KMS-11 (cell line): Measurements from ENCODE around the gene NRF1.

Source experiments
- H2AFZ ChIP-seq: fragments of 200-600 bp; sonication (generic); 2 replicates; pipeline ENCODE4 v1.6.1; 2016; ENCODE audit warnings: antibody characterized with exemption, mixed run types, low read depth
- H3K27ac ChIP-seq: fragments of 200-600 bp; sonication (generic); 2 replicates; pipeline ENCODE4 v1.6.1; 2016; ENCODE audit warnings: mild to moderate bottlenecking, mixed run types
- H3K27me3 ChIP-seq: fragments of 200-600 bp; sonication (generic); 2 replicates; pipeline ENCODE4 v1.6.1; 2017; ENCODE audit warnings: mild to moderate bottlenecking, low read depth, mixed run types, moderate library complexity; ENCODE audit not compliant: insufficient read depth
- H3K36me3 ChIP-seq: fragments of 200-600 bp; sonication (generic); 2 replicates; pipeline ENCODE4 v1.6.1; 2017; ENCODE audit warnings: mild to moderate bottlenecking, mixed run types; ENCODE audit not compliant: insufficient read depth
- H3K4me1 ChIP-seq: fragments of 200-600 bp; sonication (generic); 2 replicates; pipeline ENCODE4 v1.6.1; 2016; ENCODE audit warnings: mild to moderate bottlenecking, low read depth, mixed run types; ENCODE audit not compliant: poor library complexity, severe bottlenecking
- H3K4me2 ChIP-seq: fragments of 200-600 bp; sonication (generic); 2 replicates; pipeline ENCODE4 v1.7.0; 2016; ENCODE audit warnings: mild to moderate bottlenecking, mixed run types
- H3K4me3 ChIP-seq: fragments of 200-600 bp; sonication (generic); IDR thresholded peaks from 2 replicates; pipeline ENCODE4 v1.6.1; 2017; ENCODE audit warnings: low read depth, low read length, mixed read lengths; ENCODE audit not compliant: insufficient read depth
- H3K79me2 ChIP-seq: fragments of 200-600 bp; sonication (generic); 2 replicates; pipeline ENCODE4 v1.6.1; 2016; ENCODE audit warnings: low read depth, mixed run types; ENCODE audit not compliant: insufficient read depth
- H3K9ac ChIP-seq: fragments of 200-600 bp; sonication (generic); 2 replicates; pipeline ENCODE4 v1.6.1; 2016; ENCODE audit warnings: mild to moderate bottlenecking, mixed run types
- H4K20me1 ChIP-seq: fragments of 200-600 bp; sonication (generic); 2 replicates; pipeline ENCODE4 v1.6.1; 2016; ENCODE audit warnings: mild to moderate bottlenecking, mixed run types; ENCODE audit not compliant: insufficient read depth
- TF ChIP-seq, protein P1 (sequence below): fragments of 200-600 bp; sonication (generic); conservative IDR thresholded peaks from 2 replicates; pipeline ENCODE4 v1.6.1; 2017; ENCODE audit warnings: low read depth, mild to moderate bottlenecking, antibody characterized with exemption, low read length, moderate library complexity, mixed read lengths

Gene NRF1

DNA sequence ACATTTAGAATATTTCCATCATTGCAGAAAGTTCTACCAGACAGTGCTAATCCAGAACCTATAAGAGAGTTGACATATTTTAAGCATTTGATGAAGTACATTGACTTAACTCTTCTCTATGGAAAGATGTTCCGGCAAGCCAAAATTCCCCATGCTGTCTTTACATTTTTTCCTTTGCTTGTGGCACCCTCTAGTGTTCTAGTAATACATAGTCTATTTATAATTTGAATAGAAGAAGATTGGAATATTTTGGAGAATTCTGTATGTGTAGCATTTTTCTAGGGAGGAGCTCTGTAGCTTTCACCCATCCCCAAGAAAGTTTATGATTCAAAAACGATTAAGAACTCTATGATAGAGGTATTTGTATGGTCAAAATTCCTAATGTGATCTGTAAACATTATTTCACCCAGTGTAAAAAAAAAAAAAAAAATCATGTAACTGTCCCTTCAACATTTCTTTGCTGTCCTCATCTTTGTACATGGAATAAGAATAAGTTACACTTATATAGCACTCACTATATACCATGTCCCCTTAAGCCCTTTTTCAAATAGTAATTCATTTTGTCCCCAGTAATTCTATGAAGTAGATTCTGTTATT lies 33.2 kb downstream of the NRF1 start:
- H3K4me1 ChIP-seq: peaks cover 9% of the 10 kb centered on the region
- no peak overlapping the region for H3K4me2 ChIP-seq
- H3K79me2 ChIP-seq: no peaks in the 10 kb centered on the region
- H3K27ac ChIP-seq: no peak overlapping the region
- H3K9ac ChIP-seq: no peak overlapping the region
- no peaks in the 10 kb centered on the region for H3K27me3 ChIP-seq
- H3K36me3 ChIP-seq: no peaks in the 10 kb centered on the region
- no peak overlapping the region for H2AFZ ChIP-seq
- TF ChIP-seq, protein P1, sequence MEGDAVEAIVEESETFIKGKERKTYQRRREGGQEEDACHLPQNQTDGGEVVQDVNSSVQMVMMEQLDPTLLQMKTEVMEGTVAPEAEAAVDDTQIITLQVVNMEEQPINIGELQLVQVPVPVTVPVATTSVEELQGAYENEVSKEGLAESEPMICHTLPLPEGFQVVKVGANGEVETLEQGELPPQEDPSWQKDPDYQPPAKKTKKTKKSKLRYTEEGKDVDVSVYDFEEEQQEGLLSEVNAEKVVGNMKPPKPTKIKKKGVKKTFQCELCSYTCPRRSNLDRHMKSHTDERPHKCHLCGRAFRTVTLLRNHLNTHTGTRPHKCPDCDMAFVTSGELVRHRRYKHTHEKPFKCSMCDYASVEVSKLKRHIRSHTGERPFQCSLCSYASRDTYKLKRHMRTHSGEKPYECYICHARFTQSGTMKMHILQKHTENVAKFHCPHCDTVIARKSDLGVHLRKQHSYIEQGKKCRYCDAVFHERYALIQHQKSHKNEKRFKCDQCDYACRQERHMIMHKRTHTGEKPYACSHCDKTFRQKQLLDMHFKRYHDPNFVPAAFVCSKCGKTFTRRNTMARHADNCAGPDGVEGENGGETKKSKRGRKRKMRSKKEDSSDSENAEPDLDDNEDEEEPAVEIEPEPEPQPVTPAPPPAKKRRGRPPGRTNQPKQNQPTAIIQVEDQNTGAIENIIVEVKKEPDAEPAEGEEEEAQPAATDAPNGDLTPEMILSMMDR: peak; percentile 83
- H3K4me3 ChIP-seq: no peak overlapping the region
- H4K20me1 ChIP-seq: no peaks in the 10 kb centered on the region

GRCh38 chr7:129646369-129647021 lies 35.0 kb downstream of the NRF1 start:
- Histone ChIP-seq H3K4me1 (peaks cover 9% of the 10 kb centered on the region), H2AFZ (no peak overlapping the region), H4K20me1 (no peaks in the 10 kb centered on the region), H3K4me3 (no peak overlapping the region), H3K27me3 (no peaks in the 10 kb centered on the region), H3K79me2 (no peaks in the 10 kb centered on the region), H3K9ac (no peak overlapping the region), H3K4me2 (no peak overlapping the region), H3K27ac (no peak overlapping the region), H3K36me3 (no peaks in the 10 kb centered on the region)
- TF ChIP-seq, protein P1: no peak

DNA sequence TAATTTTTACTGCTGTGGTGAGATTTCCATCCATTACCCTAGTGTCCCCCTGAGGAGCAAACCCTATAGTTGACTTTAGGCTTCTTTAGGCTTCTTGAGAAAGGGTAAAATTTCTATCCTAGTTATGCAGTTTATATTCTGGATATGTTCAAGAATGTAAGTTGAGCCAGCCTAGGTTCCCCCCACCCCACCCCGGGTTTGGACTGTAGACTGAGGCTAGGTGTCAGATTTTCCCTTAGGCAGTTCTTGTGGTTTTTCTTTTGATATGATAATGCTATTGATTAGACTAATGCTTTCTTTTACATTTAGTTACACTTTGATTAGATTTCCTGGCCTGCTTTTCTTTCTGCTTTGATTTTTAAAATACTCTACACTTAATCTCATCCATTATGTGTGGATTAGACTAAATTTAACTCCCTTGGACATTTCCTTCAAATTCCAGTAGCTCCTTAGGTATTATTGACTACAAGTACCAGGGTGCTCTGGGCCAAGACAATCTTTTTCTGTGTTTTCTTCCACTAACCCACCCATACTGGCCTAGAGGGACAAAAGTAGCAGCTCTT lies 37.7 kb downstream of the NRF1 start:
- H4K20me1 ChIP-seq: no peaks in the 10 kb centered on the region
- no peak overlapping the region for H3K4me3 ChIP-seq
- H2AFZ ChIP-seq: no peak overlapping the region
- peaks cover 8% of the 10 kb centered on the region for H3K4me1 ChIP-seq
- no peaks in the 10 kb centered on the region for H3K27me3 ChIP-seq
- H3K27ac ChIP-seq: no peak overlapping the region
- 0 out of 2 replicates have a peak, but pooled peaks cover 8% of the 10 kb centered on the region for H3K79me2 ChIP-seq
- TF ChIP-seq, protein P1: no peak
- no peak overlapping the region for H3K4me2 ChIP-seq
- no peaks in the 10 kb centered on the region for H3K36me3 ChIP-seq
- H3K9ac ChIP-seq: no peak overlapping the region

DNA sequence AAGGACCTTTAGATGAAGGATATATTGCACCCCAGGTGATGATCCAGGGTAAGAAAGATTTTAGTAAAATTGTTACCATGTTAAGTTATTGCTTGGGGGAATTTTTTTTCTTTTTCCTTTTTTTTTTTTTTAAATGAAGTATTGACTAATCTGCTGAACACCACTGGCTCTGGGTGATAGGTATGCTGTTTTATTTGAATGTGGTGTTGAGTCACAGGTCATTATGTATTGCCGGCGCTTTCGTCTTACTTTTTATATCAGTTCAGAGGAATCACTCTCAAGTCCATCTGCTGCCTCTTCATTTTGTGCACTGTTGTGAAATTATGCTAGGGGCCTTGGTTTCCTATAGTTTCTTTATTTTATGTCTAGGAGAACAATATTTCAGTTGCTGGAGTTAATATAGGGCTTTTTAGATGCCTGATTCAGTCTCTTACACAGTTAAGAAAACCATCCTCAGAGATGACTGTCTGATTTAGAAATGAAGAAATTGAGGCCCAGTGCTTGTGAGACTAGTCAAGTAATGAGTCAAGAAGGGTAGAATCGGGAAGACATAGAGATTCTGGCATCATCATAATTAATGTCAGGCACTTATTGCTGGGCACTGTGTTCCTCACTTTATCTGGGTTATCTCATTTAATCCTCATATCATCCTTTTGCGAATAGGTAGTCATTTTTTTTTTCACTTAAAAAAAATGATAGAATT lies 38.7 kb downstream of the NRF1 start:
- Histone ChIP-seq H3K4me2 (no peak overlapping the region), H3K27ac (no peak overlapping the region), H3K27me3 (no peaks in the 10 kb centered on the region), H2AFZ (no peak overlapping the region), H3K79me2 (0 out of 2 replicates have a peak, but pooled peaks cover 14% of the 10 kb centered on the region), H3K4me3 (no peak overlapping the region), H3K4me1 (peaks cover 5% of the 10 kb centered on the region), H4K20me1 (no peaks in the 10 kb centered on the region), H3K9ac (no peak overlapping the region), H3K36me3 (no peaks in the 10 kb centered on the region)
- TF ChIP-seq, protein P1: no peak
